Measurements from ENCODE around the gene IPMK. TPM values are rescaled to one million over a fixed set of nuclear protein-coding genes. Genes with fewer than 3 reads are reported as not detected.
A peak's percentile ranks its signal among the peaks of the same experiment; 100 is the strongest.

IPMK gene
- total RNA-seq, 1 donor from 2014 or later: 6.8 TPM

GRCh38 chr10:58217612-58218011, 50.1 kb downstream of the IPMK start:
- no peaks in the 10 kb centered on the region for H3K9me3 Mint-ChIP-seq (ENCODE audit: unreplicated experiment)
- Histone ChIP-seq H3K36me3 (ENCODE audit: insufficient read depth, low read length) (peaks cover 1% of the 10 kb centered on the region), H3K4me3 (ENCODE audit: insufficient read depth, low read depth, low read length) (no peak overlapping the region), H3K27me3 (ENCODE audit: insufficient read depth, low read length) (no peaks in the 10 kb centered on the region), H3K79me2 (ENCODE audit: insufficient read depth, low read length) (no peaks in the 10 kb centered on the region), H3K4me1 (ENCODE audit: insufficient read depth, low read length) (no peaks in the 10 kb centered on the region), H3K4me2 (ENCODE audit: low read length) (no peak overlapping the region), H2AFZ (ENCODE audit: low read depth, low read length) (no peak overlapping the region), H4K20me1 (ENCODE audit: insufficient read depth, low read length) (no peaks in the 10 kb centered on the region), H3K9me3 (ENCODE audit: insufficient read depth, low read depth, low read length) (no peaks in the 10 kb centered on the region), H3K27ac (ENCODE audit: low read depth, low read length) (no peak overlapping the region), H3K9ac (ENCODE audit: low read length) (no peak overlapping the region)
- TF ChIP-seq EZH2 (IDR thresholded peaks at IDR 0.05; ENCODE audit: insufficient read depth, low read length) (no peak), CTCF (IDR thresholded peaks at IDR 0.05; ENCODE audit: insufficient read depth, low read depth, low read length) (no peak)
- peaks cover 5% of the 10 kb centered on the region for H3K36me3 Mint-ChIP-seq (ENCODE audit: low read depth, unreplicated experiment)
- FAIRE-seq: peak; percentile 29
- no peaks in the 10 kb centered on the region for H3K27me3 Mint-ChIP-seq (ENCODE audit: low read depth, unreplicated experiment)
- H3K27ac Mint-ChIP-seq (ENCODE audit: unreplicated experiment): peak overlapping the region; percentile 51
- peak; percentile 66 for DNase-seq (ENCODE audit: low read depth)
- H3K4me3 Mint-ChIP-seq (ENCODE audit: unreplicated experiment): no peak overlapping the region
- H3K4me1 Mint-ChIP-seq (ENCODE audit: low read depth, unreplicated experiment): peaks cover 13% of the 10 kb centered on the region

GRCh38 chr10:58212622-58213021, 55.1 kb downstream of the IPMK start:
- no peaks in the 10 kb centered on the region for H3K27me3 Mint-ChIP-seq (ENCODE audit: low read depth, unreplicated experiment)
- FAIRE-seq (no peak), DNase-seq (ENCODE audit: low read depth) (no peak)
- Histone ChIP-seq H3K36me3 (ENCODE audit: insufficient read depth, low read length) (peaks cover 8% of the 10 kb centered on the region), H3K9ac (ENCODE audit: low read length) (no peak overlapping the region), H3K4me3 (ENCODE audit: insufficient read depth, low read depth, low read length) (no peak overlapping the region), H4K20me1 (ENCODE audit: insufficient read depth, low read length) (no peaks in the 10 kb centered on the region), H3K9me3 (ENCODE audit: insufficient read depth, low read depth, low read length) (no peaks in the 10 kb centered on the region), H2AFZ (ENCODE audit: low read depth, low read length) (no peak overlapping the region), H3K27me3 (ENCODE audit: insufficient read depth, low read length) (no peaks in the 10 kb centered on the region), H3K27ac (ENCODE audit: low read depth, low read length) (no peak overlapping the region), H3K4me1 (ENCODE audit: insufficient read depth, low read length) (no peaks in the 10 kb centered on the region), H3K4me2 (ENCODE audit: low read length) (no peak overlapping the region), H3K79me2 (ENCODE audit: insufficient read depth, low read length) (no peaks in the 10 kb centered on the region)
- TF ChIP-seq EZH2 (IDR thresholded peaks at IDR 0.05; ENCODE audit: insufficient read depth, low read length) (no peak), CTCF (IDR thresholded peaks at IDR 0.05; ENCODE audit: insufficient read depth, low read depth, low read length) (no peak)
- H3K9me3 Mint-ChIP-seq (ENCODE audit: unreplicated experiment): no peaks in the 10 kb centered on the region
- H3K27ac Mint-ChIP-seq (ENCODE audit: unreplicated experiment): no peak overlapping the region
- peaks cover 18% of the 10 kb centered on the region for H3K36me3 Mint-ChIP-seq (ENCODE audit: low read depth, unreplicated experiment)
- no peak overlapping the region for H3K4me3 Mint-ChIP-seq (ENCODE audit: unreplicated experiment)
- peaks cover 5% of the 10 kb centered on the region for H3K4me1 Mint-ChIP-seq (ENCODE audit: low read depth, unreplicated experiment)

DNA sequence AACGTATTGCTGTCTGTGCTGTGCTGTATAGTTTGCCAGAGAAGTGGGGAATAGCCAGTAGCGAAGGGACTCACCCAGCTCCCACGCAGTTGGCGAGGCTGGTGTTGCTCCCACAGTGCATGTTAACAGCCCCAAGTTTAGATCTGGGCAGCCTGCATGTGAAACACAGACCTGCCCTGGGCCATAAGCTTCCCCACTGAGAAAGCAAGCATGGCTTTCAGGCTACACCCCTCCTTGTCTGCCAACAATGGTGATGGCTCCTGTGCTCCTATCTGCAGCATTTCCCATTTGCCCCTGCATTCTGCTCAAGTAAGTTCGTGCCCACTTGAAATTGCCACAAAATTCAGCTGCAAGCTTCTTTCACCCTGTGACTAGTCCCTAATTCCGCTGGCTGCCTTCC, 57.5 kb downstream of the IPMK start:
- peaks cover 18% of the 10 kb centered on the region for H3K36me3 Mint-ChIP-seq (ENCODE audit: low read depth, unreplicated experiment)
- H3K4me3 ChIP-seq (ENCODE audit: insufficient read depth, low read depth, low read length): no peak overlapping the region
- no peak overlapping the region for H2AFZ ChIP-seq (ENCODE audit: low read depth, low read length)
- H3K27me3 ChIP-seq (ENCODE audit: insufficient read depth, low read length): no peaks in the 10 kb centered on the region
- no peak overlapping the region for H3K9ac ChIP-seq (ENCODE audit: low read length)
- H3K4me3 Mint-ChIP-seq (ENCODE audit: unreplicated experiment): no peak overlapping the region
- no peaks in the 10 kb centered on the region for H4K20me1 ChIP-seq (ENCODE audit: insufficient read depth, low read length)
- no peak overlapping the region for H3K27ac Mint-ChIP-seq (ENCODE audit: unreplicated experiment)
- H3K36me3 ChIP-seq (ENCODE audit: insufficient read depth, low read length): peaks cover 8% of the 10 kb centered on the region
- H3K4me1 ChIP-seq (ENCODE audit: insufficient read depth, low read length): no peaks in the 10 kb centered on the region
- DNase-seq (ENCODE audit: low read depth): no peak
- TF ChIP-seq EZH2 (IDR thresholded peaks at IDR 0.05; ENCODE audit: insufficient read depth, low read length) (no peak), CTCF (IDR thresholded peaks at IDR 0.05; ENCODE audit: insufficient read depth, low read depth, low read length) (no peak)
- no peaks in the 10 kb centered on the region for H3K79me2 ChIP-seq (ENCODE audit: insufficient read depth, low read length)
- peaks cover 4% of the 10 kb centered on the region for H3K4me1 Mint-ChIP-seq (ENCODE audit: low read depth, unreplicated experiment)
- no peak overlapping the region for H3K27ac ChIP-seq (ENCODE audit: low read depth, low read length)
- FAIRE-seq: no peak
- H3K27me3 Mint-ChIP-seq (ENCODE audit: low read depth, unreplicated experiment): no peaks in the 10 kb centered on the region
- no peaks in the 10 kb centered on the region for H3K9me3 ChIP-seq (ENCODE audit: insufficient read depth, low read depth, low read length)
- H3K9me3 Mint-ChIP-seq (ENCODE audit: unreplicated experiment): no peaks in the 10 kb centered on the region
- no peak overlapping the region for H3K4me2 ChIP-seq (ENCODE audit: low read length)
